Keratinocyte (primary cell): Measurements from ENCODE around the gene LUC7L3. TPM values are rescaled to one million over a fixed set of nuclear protein-coding genes. Genes with fewer than 3 reads are reported as not detected.

ENCODE experiments used
- DNase-seq: peaks from one replicate; pipeline ENCODE4 v3.0.0-alpha.2; 2011; ENCODE audit warnings: low read depth, missing footprints, low spot score
- FAIRE-seq: peaks from 2 replicates; lab custom pipeline; 2011; peaks lifted over from hg19 to GRCh38; lab: Jason Lieb, UNC
- H2AFZ ChIP-seq: 2 replicates; pipeline ENCODE4 v1.6.0; 2012; ENCODE audit warnings: low read length, control low read depth, inconsistent platforms; ENCODE audit not compliant: control insufficient read depth
- H3K27ac ChIP-seq: 2 replicates; pipeline ENCODE4 v1.5.1; 2011; ENCODE audit warnings: low read length; ENCODE audit not compliant: control insufficient read depth, insufficient read depth
- H3K27me3 ChIP-seq: 3 replicates; pipeline ENCODE4 v1.6.0; 2011; ENCODE audit warnings: low read length; ENCODE audit not compliant: control insufficient read depth, insufficient read depth; ENCODE audit errors: extremely low read depth
- H3K36me3 ChIP-seq, 2 experiments: 2 replicates in 1 of 2; 3 replicates in 1 of 2; pipeline ENCODE4 v1.5.1; 2011; ENCODE audit warnings: low read length in 2 of 2, mild to moderate bottlenecking in 1 of 2; ENCODE audit not compliant: control insufficient read depth in 2 of 2, insufficient read depth in 2 of 2; ENCODE audit errors: extremely low read depth in 1 of 2
- H3K4me1 ChIP-seq: 3 replicates; pipeline ENCODE4 v1.5.1; 2011; ENCODE audit warnings: low read length; ENCODE audit not compliant: control insufficient read depth, insufficient read depth; ENCODE audit errors: extremely low read depth
- H3K4me2 ChIP-seq: 3 replicates; pipeline ENCODE4 v1.6.0; 2011; ENCODE audit warnings: low read depth, low read length; ENCODE audit not compliant: control insufficient read depth, insufficient read depth; ENCODE audit errors: extremely low read depth
- H3K4me3 ChIP-seq, 3 experiments: fragments of 200-600 bp in 1 of 3; sonication (generic) in 1 of 3; 2 replicates in 2 of 3; 3 replicates in 1 of 3; pipeline ENCODE4 v1.5.1; 2011 to 2016; ENCODE audit warnings: low read length in 3 of 3, mild to moderate bottlenecking in 3 of 3, control low read depth in 2 of 3, inconsistent platforms in 1 of 3, low read depth in 1 of 3, mixed read lengths in 1 of 3, mixed run types in 1 of 3, moderate library complexity in 1 of 3; ENCODE audit not compliant: control insufficient read depth in 2 of 3, insufficient read depth in 2 of 3; ENCODE audit errors: extremely low read depth in 1 of 3
- H3K79me2 ChIP-seq: 2 replicates; pipeline ENCODE4 v1.6.0; 2012; ENCODE audit warnings: low read length; ENCODE audit not compliant: control insufficient read depth, insufficient read depth
- H3K9ac ChIP-seq: 3 replicates; pipeline ENCODE4 v1.6.0; 2011; ENCODE audit warnings: low read length; ENCODE audit not compliant: control insufficient read depth, insufficient read depth; ENCODE audit errors: extremely low read depth
- H3K9me1 ChIP-seq: 3 replicates; pipeline ENCODE4 v1.6.0; 2011; ENCODE audit warnings: low read length; ENCODE audit not compliant: control insufficient read depth, insufficient read depth; ENCODE audit errors: extremely low read depth
- H3K9me3 ChIP-seq: 2 replicates; pipeline ENCODE4 v1.5.1; 2012; ENCODE audit warnings: low read depth, low read length; ENCODE audit not compliant: control insufficient read depth
- H4K20me1 ChIP-seq: 3 replicates; pipeline ENCODE4 v1.6.0; 2011; ENCODE audit warnings: low read length; ENCODE audit not compliant: control insufficient read depth, insufficient read depth; ENCODE audit errors: extremely low read depth
- EZH2 ChIP-seq: IDR thresholded peaks from one replicate; pipeline ENCODE4 v1.6.1; 2012; ENCODE audit warnings: inconsistent platforms, mild to moderate bottlenecking, low read length, moderate library complexity
- dilution Hi-C: fragments of 300-500 bp; cut with MboI; formaldehyde crosslinking; loops from one replicate; pipeline ENCODE4 v1.7.0; 2020; ENCODE audit warnings: low sequenced_read_pairs; ENCODE audit not compliant: extremely low pct_ligation_motif_present
- polyA plus RNA-seq, 5 experiments: library from polyadenylated mRNA; depleted of rRNA in 3 of 5; stranded (reverse) in 3 of 5; stranded (forward) in 1 of 5; unstranded in 1 of 5; fragments of >200 nt; gene quantifications; 1 replicate in 1 of 5; 2 replicates in 3 of 5; 3 replicates in 1 of 5; pipeline versions ENCODE4 v1.2.1 to v1.2.3, GENCODE V29; 2011 to 2012; ENCODE audit warnings: missing spikeins in 2 of 5, low read depth in 1 of 5, low replicate concordance in 1 of 5
- TF ChIP-seq, protein P1 (sequence below), 3 experiments: IDR thresholded peaks in 1 of 3; conservative IDR thresholded peaks in 1 of 3; optimal IDR thresholded peaks in 1 of 3; 2 replicates in 2 of 3; 3 replicates in 1 of 3; pipeline versions ENCODE3 to v1.5.1; 2011; ENCODE audit warnings: low read length in 3 of 3, mild to moderate bottlenecking in 3 of 3, moderate library complexity in 2 of 3, control low read depth in 1 of 3, inconsistent platforms in 1 of 3; ENCODE audit not compliant: insufficient read depth in 2 of 3; ENCODE audit errors: extremely low read depth in 1 of 3

The LUC7L3 gene
- polyA plus RNA-seq, 1 donor (not counting 4 experiments of a cell fraction or from before 2014, with no cell fraction given): 92.4 TPM

GRCh38 chr17:50719924-50720794 lies 756 bp downstream of the LUC7L3 start:
- Histone ChIP-seq H3K4me1 (peaks cover 20% of the 10 kb centered on the region), H2AFZ (no peak overlapping the region)
- FAIRE-seq: no peak

GRCh38 chr17:50721194-50722010 lies 2.0 kb downstream of the LUC7L3 start:
- H3K27ac ChIP-seq: peak overlapping the region; percentile 97
- no peaks in the 10 kb centered on the region for H3K36me3 ChIP-seq
- H4K20me1 ChIP-seq: peaks cover 35% of the 10 kb centered on the region
- H2AFZ ChIP-seq: no peak overlapping the region
- peaks cover 20% of the 10 kb centered on the region for H3K4me1 ChIP-seq
- peak overlapping the region; percentile 79 for H3K4me2 ChIP-seq
- no peaks in the 10 kb centered on the region for H3K9me3 ChIP-seq
- TF ChIP-seq, protein P1, sequence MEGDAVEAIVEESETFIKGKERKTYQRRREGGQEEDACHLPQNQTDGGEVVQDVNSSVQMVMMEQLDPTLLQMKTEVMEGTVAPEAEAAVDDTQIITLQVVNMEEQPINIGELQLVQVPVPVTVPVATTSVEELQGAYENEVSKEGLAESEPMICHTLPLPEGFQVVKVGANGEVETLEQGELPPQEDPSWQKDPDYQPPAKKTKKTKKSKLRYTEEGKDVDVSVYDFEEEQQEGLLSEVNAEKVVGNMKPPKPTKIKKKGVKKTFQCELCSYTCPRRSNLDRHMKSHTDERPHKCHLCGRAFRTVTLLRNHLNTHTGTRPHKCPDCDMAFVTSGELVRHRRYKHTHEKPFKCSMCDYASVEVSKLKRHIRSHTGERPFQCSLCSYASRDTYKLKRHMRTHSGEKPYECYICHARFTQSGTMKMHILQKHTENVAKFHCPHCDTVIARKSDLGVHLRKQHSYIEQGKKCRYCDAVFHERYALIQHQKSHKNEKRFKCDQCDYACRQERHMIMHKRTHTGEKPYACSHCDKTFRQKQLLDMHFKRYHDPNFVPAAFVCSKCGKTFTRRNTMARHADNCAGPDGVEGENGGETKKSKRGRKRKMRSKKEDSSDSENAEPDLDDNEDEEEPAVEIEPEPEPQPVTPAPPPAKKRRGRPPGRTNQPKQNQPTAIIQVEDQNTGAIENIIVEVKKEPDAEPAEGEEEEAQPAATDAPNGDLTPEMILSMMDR (optimal IDR thresholded peaks at IDR 0.05 in 1 of 3, IDR thresholded peaks at IDR 0.05 in 1 of 3, conservative IDR thresholded peaks at IDR 0.05 in 1 of 3; ENCODE audit: extremely low read depth in 1 of 3, insufficient read depth in 2 of 3, low read length in 3 of 3): no peak
- TF ChIP-seq EZH2: no peak
- no peaks in the 10 kb centered on the region for H3K9me1 ChIP-seq
- no peak for FAIRE-seq
- H3K27me3 ChIP-seq: no peaks in the 10 kb centered on the region
- DNase-seq: no peak
- H3K9ac ChIP-seq: peak overlapping the region; percentile 99
- dilution Hi-C loops: no loop called here
- H3K79me2 ChIP-seq: peaks cover 70% of the 10 kb centered on the region
- peak overlapping the region; percentile 82 to 97 (median 97) for H3K4me3 ChIP-seq

More at GRCh38 chr17:50719924-50720794, 756 bp downstream of the LUC7L3 start:
- TF ChIP-seq, protein P1 (optimal IDR thresholded peaks at IDR 0.05 in 1 of 3, IDR thresholded peaks at IDR 0.05 in 1 of 3, conservative IDR thresholded peaks at IDR 0.05 in 1 of 3; ENCODE audit: extremely low read depth in 1 of 3, insufficient read depth in 2 of 3, low read length in 3 of 3): no peak
- TF ChIP-seq EZH2: no peak
- Histone ChIP-seq H3K27me3 (no peaks in the 10 kb centered on the region), H4K20me1 (peaks cover 25% of the 10 kb centered on the region), H3K4me3 (peak overlapping the region; percentile 82 to 97 (median 97)), H3K79me2 (peaks cover 58% of the 10 kb centered on the region), H3K9me1 (no peaks in the 10 kb centered on the region), H3K36me3 (no peaks in the 10 kb centered on the region), H3K4me2 (peak overlapping the region; percentile 79), H3K27ac (peak overlapping the region; percentile 97), H3K9me3 (no peaks in the 10 kb centered on the region), H3K9ac (peak overlapping the region; percentile 99)
- dilution Hi-C loops: no loop called here
- DNase-seq: no peak
